Vagina (tissue), 2 donors: ENCODE measurements around the gene LPXN.

ENCODE experiments used
- CTCF ChIP-seq, 3 experiments: fragments of 450-650 bp in 2 of 3; fragments of 200-600 bp in 1 of 3; sonication (generic) in 1 of 3; IDR thresholded peaks; one replicate each; pipeline ENCODE4 v1.5.1; 2017 to 2019; ENCODE audit warnings: antibody characterized with exemption in 3 of 3, mild to moderate bottlenecking in 2 of 3, moderate library complexity in 2 of 3
- POLR2A ChIP-seq, 2 donors: fragments of 450-650 bp; IDR thresholded peaks; one replicate each; pipeline ENCODE4 v1.6.1; 2017; ENCODE audit warnings: antibody characterized with exemption in 2 of 2, mild to moderate bottlenecking in 2 of 2, moderate library complexity in 2 of 2

DNA sequence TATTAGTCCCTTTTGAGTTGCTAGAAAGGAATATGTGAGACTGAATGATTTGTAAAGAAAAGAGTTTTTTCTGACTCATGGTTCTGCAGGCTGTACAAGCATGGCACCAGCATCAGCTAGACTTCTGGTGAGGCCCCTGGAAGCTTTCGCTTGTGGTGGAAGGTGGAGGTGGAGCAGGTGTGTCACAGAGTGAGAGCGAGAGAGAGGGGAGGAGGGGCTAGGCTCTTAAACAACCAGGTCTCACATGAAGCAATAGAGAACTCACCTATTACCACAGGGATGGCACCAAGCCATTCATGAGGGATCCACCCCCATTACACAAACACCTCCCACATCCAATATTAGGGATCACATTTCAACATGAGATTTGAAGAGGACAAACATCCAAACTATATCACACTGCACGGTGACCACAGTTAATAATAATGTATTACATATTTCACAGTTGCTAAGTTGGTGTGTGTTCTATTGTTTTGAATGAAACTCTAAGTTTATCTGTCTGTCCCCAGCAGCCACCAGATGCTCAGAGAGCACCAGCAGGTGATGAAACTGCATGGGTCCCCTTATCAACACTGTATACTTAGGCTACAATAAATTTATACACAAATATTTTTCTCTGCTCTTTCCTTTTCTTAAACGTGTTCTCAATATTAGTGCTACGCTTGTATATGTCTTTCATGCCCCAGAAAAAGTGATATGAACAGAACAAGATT lies 17.3 kb upstream of the LPXN start:
- TF ChIP-seq CTCF (IDR thresholded peaks at IDR 0.05) (no peak), POLR2A (IDR thresholded peaks at IDR 0.05) (no peak)
